22Rv1 (cell line): Measurements from ENCODE around the gene PKIB.

Source experiments
- ZFX ChIP-seq: fragments of 450-650 bp; IDR thresholded peaks from 2 replicates; pipeline ENCODE4 v1.6.1; 2017; ENCODE audit warnings: antibody characterized with exemption, borderline replicate concordance
- TF ChIP-seq, protein P1 (sequence below): fragments of 450-650 bp; IDR thresholded peaks from 2 replicates; pipeline ENCODE4 v1.5.1; 2017; ENCODE audit warnings: mild to moderate bottlenecking

- TF ChIP-seq, protein P1, sequence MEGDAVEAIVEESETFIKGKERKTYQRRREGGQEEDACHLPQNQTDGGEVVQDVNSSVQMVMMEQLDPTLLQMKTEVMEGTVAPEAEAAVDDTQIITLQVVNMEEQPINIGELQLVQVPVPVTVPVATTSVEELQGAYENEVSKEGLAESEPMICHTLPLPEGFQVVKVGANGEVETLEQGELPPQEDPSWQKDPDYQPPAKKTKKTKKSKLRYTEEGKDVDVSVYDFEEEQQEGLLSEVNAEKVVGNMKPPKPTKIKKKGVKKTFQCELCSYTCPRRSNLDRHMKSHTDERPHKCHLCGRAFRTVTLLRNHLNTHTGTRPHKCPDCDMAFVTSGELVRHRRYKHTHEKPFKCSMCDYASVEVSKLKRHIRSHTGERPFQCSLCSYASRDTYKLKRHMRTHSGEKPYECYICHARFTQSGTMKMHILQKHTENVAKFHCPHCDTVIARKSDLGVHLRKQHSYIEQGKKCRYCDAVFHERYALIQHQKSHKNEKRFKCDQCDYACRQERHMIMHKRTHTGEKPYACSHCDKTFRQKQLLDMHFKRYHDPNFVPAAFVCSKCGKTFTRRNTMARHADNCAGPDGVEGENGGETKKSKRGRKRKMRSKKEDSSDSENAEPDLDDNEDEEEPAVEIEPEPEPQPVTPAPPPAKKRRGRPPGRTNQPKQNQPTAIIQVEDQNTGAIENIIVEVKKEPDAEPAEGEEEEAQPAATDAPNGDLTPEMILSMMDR, result no peak
- TF ChIP-seq ZFX, result no peak
Observed at GRCh38 chr6:122648726-122649125, 38.5 kb downstream of the PKIB start.
